Ovary (tissue), 9 donors: ENCODE data around the gene ANKRD35. TPM values are rescaled to one million over a fixed set of nuclear protein-coding genes. Genes with fewer than 3 reads are reported as not detected.

Experiments
- DNase-seq, 5 donors: peaks; one replicate each; pipeline ENCODE4 v3.0.0-alpha.2; 2019 to 2020
- H3K27ac ChIP-seq, 2 donors: fragments of 200-600 bp; one replicate each; pipeline versions ENCODE4 v1.5.1 to v1.8.0; 2019 to 2022
- H3K27me3 ChIP-seq: fragments of 200-600 bp; one replicate; pipeline ENCODE4 v1.8.0; 2022
- H3K36me3 ChIP-seq: fragments of 200-600 bp; sonication (generic); one replicate; pipeline ENCODE4 v1.5.1; 2019
- H3K4me1 ChIP-seq: one replicate; pipeline ENCODE4 v1.8.1; 2013; ENCODE audit warnings: mild to moderate bottlenecking, moderate library complexity; ENCODE audit not compliant: insufficient read depth
- H3K4me3 ChIP-seq: fragments of 200-600 bp; sonication (generic); one replicate; pipeline ENCODE4 v1.5.1; 2017
- H3K9me3 ChIP-seq, 2 donors: fragments of 200-600 bp in 1 of 2; sonication (generic) in 1 of 2; one replicate each; pipeline versions ENCODE4 v1.5.1 to v1.8.1; 2013 to 2019; ENCODE audit warnings: mild to moderate bottlenecking in 1 of 2, moderate library complexity in 1 of 2
- CTCF ChIP-seq, 3 donors: fragments of 450-650 bp in 2 of 3; fragments of 200-600 bp in 1 of 3; IDR thresholded peaks; one replicate each; pipeline versions ENCODE4 v1.5.1 to v1.8.0; 2016 to 2022; ENCODE audit warnings: antibody characterized with exemption in 3 of 3, mild to moderate bottlenecking in 1 of 3
- EP300 ChIP-seq: sonication (generic); formaldehyde crosslinking; IDR thresholded peaks from one replicate; pipeline ENCODE4 v1.6.1; 2017; ENCODE audit warnings: antibody characterized with exemption
- POLR2A ChIP-seq: fragments of 450-650 bp; IDR thresholded peaks from one replicate; pipeline ENCODE4 v1.6.1; 2017; ENCODE audit warnings: antibody characterized with exemption, mild to moderate bottlenecking, moderate library complexity
- WGBS, 3 donors: extraction: QIAGEN DNeasy Blood & Tissue Kit in 1 of 3; methylation state at CpG; one replicate each; pipeline versions ENCODE4 v1.1.5 to v1.1.7; 2013 to 2017; 5-methylcytosine and 5-hydroxymethylcytosine counted together
- intact Hi-C, 4 donors: fragments of 100-400 bp; cut with DNase I; formaldehyde crosslinking; loops; one replicate each; pipeline versions ENCODE4 v1.11.0 to v1.15.1; 2022 to 2023
- polyA plus RNA-seq, 2 donors: library from polyadenylated mRNA; stranded (reverse); fragments of 200-250 nt in 1 of 2; fragments of 350-450 nt in 1 of 2; fragmentation: Illumina TruSeq in 1 of 2; extraction: RNeasy Lipid Tissue Mini Kit (QIAGEN cat#74804) in 1 of 2; gene quantifications; one replicate each; pipeline ENCODE4 v1.2.3, GENCODE V29; 2013 to 2014
- total RNA-seq, 7 donors: library from RNA; depleted of rRNA in 2 of 7; stranded (reverse); fragments of >200 nt in 2 of 7; fragmentation: NEBNext Ultra II Directional in 3 of 7; extraction: Animal tissue kit (Norgen Biotek cat#: 25700) in 3 of 7; gene quantifications; one replicate each; pipeline versions ENCODE4 v1.1.0 to v1.2.4, GENCODE V29; 2016 to 2023
- donor health status: DM: no; HTN: no; CAD: no; lungs with moderate emphysema.
- donor health status: DM: no; HTN: no; CAD: no.
- donor health status: Bipolar disorder and iron deficiency.
- donor health status: DM: yes; HTN: yes; CAD: no.
- donor health status: DM: no; HTN: no; CAD: no.
- donor health status: DM: yes; HTN: yes; CAD: no.

Gene ANKRD35
- total and polyA plus RNA-seq, 9 donors = 2.1 to 6.5 (median 2.8) TPM

DNA sequence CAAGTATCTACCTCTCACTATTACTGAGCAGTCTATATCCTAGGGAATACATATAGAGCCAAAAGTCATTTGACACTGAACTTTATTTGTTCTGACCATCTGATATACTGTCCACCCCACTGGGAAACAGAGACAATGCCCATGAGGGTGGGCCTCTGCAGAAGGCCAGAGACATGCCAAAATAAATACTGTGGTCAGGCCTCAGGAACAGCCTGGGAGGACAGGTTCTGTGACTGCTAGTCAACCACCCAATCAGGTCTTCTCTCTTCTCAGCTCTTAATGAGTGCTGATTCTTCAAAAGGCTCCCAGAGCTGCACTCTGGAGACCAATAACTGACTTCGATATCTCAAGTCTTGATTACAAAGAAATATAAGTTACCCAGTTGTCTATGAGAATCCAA lies 5.5 kb upstream of the ANKRD35 start:
- Histone ChIP-seq H3K4me1 (peaks cover 8% of the 10 kb centered on the region), H3K27me3 (no peaks in the 10 kb centered on the region), H3K4me3 (no peak overlapping the region), H3K36me3 (no peaks in the 10 kb centered on the region), H3K27ac (peak overlapping the region; percentile 78 to 82), H3K9me3 (no peaks in the 10 kb centered on the region)
- TF ChIP-seq CTCF (IDR thresholded peaks at IDR 0.05) = no peak
- no peak for TF ChIP-seq EP300
- TF ChIP-seq POLR2A = no peak
- 27 to 55% (median 35%) methylated on average over 1 of the region's 1 CpG for WGBS, 3 donors
- no peak for DNase-seq
- intact Hi-C loops = loop anchor here in 1 of 4 donors (10.0 kb wide), 1 partner anchor 114 kb away; no protein-coding TSS in a partner anchor

GRCh38 chr1:145889722-145890121 lies 4.1 kb upstream of the ANKRD35 start:
- intact Hi-C loops = loop anchor here in 1 of 4 donors (10.0 kb wide), 1 partner anchor 115 kb away; no protein-coding TSS in a partner anchor
- no peaks in the 10 kb centered on the region for H3K27me3 ChIP-seq
- no peak overlapping the region for H3K4me3 ChIP-seq
- WGBS, 3 donors = 90 to 92% (median 90%) methylated on average over 3 of the region's 3 CpGs
- H3K9me3 ChIP-seq = no peaks in the 10 kb centered on the region
- H3K36me3 ChIP-seq = no peaks in the 10 kb centered on the region
- no peak for TF ChIP-seq EP300
- no peak for TF ChIP-seq POLR2A
- no peak for TF ChIP-seq CTCF (IDR thresholded peaks at IDR 0.05)
- H3K4me1 ChIP-seq = peaks cover 8% of the 10 kb centered on the region
- H3K27ac ChIP-seq = no peak overlapping the region
- no peak for DNase-seq

GRCh38 chr1:145887631-145888030 lies 2.0 kb upstream of the ANKRD35 start:
- intact Hi-C loops = no loop called here
- TF ChIP-seq POLR2A (no peak), CTCF (IDR thresholded peaks at IDR 0.05) (no peak), EP300 (no peak)
- Histone ChIP-seq H3K4me3 (no peak overlapping the region), H3K27me3 (no peaks in the 10 kb centered on the region), H3K9me3 (no peaks in the 10 kb centered on the region), H3K36me3 (no peaks in the 10 kb centered on the region), H3K27ac (no peak overlapping the region), H3K4me1 (peaks cover 5% of the 10 kb centered on the region)
- no peak for DNase-seq
- 78 to 80% (median 78%) methylated on average over 5 of the region's 5 CpGs for WGBS, 3 donors

- Histone ChIP-seq H3K4me1 (peaks cover 3% of the 10 kb centered on the region), H3K9me3 (no peaks in the 10 kb centered on the region), H3K4me3 (no peak overlapping the region), H3K27me3 (no peaks in the 10 kb centered on the region), H3K36me3 (no peaks in the 10 kb centered on the region), H3K27ac (no peak overlapping the region)
- intact Hi-C loops = no loop called here
- no peak for TF ChIP-seq POLR2A
- TF ChIP-seq CTCF (IDR thresholded peaks at IDR 0.05) = no peak
- TF ChIP-seq EP300 = no peak
- WGBS, 3 donors = 24 to 38% (median 29%) methylated on average over 8 of the region's 8 CpGs
- DNase-seq = no peak
Observed at GRCh38 chr1:145886816-145887215, 1.1 kb upstream of the ANKRD35 start.
